GM21447 (cell line): ENCODE results near the gene MAPKAP1.

Experiments
- ATAC-seq: cut with Tn5 transposase; IDR thresholded peaks from one replicate; pipeline ENCODE4 v1.9.1; 2021; ENCODE audit not compliant: unreplicated experiment

The MAPKAP1 gene

GRCh38 chr9:125541840-125542243 is 165.2 kb downstream of the MAPKAP1 start:
- ATAC-seq = no peak

DNA sequence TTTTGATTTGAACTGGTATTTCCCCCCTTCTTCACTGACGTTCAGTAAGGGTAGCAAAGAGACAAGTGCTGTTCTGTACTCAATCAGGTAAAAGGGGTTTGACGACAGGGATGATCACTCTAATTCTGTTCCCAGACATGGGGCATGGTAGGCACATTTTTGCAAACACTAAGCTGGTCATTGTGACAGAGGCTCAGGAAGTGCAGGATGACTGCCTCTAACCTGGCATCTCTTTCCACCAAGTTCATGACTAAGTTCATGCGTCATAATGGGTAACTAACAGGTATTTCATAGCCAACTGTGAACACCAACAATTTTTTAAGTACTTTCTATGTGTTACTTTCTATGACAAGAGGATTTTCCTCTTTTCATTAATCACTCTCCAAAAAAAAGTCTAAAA is 166.5 kb downstream of the MAPKAP1 start:
- no peak for ATAC-seq

- ATAC-seq = no peak
Observed at GRCh38 chr9:125538092-125538473, 168.9 kb downstream of the MAPKAP1 start.

- no peak for ATAC-seq
Observed at GRCh38 chr9:125537442-125538091, 169.4 kb downstream of the MAPKAP1 start.

GRCh38 chr9:125536776-125537175 is 170.2 kb downstream of the MAPKAP1 start:
- ATAC-seq = no peak

- no peak for ATAC-seq
Observed at GRCh38 chr9:125536167-125536772, 170.7 kb downstream of the MAPKAP1 start.

DNA sequence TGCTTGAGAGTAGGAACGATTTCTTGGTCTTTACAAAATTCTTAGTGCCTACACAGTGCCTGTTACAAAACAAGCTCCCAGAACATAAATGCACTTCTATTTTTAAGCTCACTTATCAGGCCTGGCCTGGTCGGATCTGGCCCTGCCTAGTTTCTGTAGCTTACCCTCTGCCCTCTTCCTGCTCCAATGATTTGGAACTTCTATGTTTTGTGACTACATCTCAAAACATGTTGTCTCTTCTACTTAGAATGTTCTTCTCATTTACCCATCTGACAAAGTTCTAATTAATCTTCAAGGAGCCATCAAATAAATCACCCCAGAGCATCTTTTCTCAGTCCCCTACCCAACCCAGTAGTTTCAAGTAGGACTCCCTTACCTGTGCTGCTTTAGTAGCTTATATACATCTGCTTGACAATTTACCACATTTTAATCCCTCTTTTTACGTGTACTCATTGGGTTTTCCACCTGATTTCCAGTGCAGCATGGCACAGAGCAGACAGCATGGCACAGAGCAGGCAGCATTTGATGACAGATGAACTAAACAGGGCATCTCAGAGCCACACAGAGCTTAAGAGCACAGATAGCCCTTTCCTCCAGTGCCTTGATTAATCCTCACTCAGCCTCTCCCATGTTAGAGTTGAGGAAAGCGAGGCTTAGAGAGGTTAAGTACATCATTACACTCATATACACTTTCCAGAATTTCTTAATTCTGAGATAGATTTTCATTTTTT is 171.9 kb downstream of the MAPKAP1 start:
- no peak for ATAC-seq

- ATAC-seq = no peak
Observed at GRCh38 chr9:125532812-125533594, 174.0 kb downstream of the MAPKAP1 start.

GRCh38 chr9:125532412-125532811 is 174.6 kb downstream of the MAPKAP1 start:
- no peak for ATAC-seq

DNA sequence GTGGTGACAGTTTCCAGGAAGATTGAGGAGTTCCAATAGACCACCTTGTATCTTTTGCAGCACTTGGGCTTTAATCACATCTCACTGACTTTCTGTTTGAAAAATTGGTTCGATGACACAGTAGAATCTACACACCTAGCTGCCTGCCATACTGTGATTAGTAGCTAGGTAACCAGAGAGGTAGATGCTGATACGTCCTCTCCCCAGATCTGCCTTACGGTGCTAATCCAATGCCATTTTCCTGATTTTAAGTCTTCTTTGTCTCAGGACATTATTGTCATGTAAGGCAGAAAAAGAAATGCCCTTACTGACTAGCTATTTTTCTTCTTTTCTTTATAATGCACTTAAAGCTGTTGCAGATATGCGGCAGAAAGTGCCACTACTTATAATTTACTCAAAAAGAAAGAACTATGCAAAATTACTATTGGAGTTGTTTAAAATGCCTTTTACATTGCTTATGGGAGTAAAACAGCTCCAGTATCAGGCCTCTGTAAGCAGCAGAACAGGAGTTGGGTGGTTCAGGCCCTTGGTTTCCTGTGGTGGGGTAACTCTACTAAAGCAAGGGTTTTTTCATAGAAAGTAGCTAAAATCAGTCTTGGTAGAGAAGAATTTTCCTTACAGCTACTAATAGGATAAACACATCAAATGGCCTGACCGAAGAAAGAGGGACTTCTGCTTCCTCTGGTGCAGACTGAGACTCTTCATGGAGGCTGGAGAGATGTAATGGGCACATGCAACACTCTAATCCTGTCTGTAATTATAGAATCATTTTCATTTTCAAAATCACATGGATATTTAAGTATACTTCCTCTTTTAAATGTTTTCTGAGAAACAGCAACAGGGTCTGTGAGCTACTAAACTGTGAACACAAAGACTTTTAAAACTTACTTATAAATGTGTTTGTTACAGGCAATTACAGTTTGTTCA is 177.2 kb downstream of the MAPKAP1 start:
- ATAC-seq = peak; percentile 67

DNA sequence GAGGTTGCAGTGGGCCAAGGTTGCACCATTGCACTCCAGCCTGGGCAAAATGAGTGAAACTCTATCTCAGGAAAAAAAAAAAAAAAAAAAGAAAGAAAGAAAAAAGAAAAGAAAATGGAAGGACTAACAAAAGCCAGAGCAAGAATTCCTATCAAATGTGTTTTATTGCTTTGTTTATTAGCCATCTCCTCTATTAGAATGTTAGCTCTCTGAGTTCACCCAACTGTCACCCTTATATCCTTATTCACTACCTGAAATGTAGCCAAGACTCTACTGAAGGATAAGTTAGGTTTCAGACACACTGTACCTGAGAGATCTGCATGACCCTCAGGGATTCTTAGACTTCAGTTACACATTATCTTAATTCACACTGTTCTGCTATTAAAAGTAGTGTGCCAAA is 177.9 kb downstream of the MAPKAP1 start:
- no peak for ATAC-seq

GRCh38 chr9:125527471-125528002 is 179.5 kb downstream of the MAPKAP1 start:
- no peak for ATAC-seq

DNA sequence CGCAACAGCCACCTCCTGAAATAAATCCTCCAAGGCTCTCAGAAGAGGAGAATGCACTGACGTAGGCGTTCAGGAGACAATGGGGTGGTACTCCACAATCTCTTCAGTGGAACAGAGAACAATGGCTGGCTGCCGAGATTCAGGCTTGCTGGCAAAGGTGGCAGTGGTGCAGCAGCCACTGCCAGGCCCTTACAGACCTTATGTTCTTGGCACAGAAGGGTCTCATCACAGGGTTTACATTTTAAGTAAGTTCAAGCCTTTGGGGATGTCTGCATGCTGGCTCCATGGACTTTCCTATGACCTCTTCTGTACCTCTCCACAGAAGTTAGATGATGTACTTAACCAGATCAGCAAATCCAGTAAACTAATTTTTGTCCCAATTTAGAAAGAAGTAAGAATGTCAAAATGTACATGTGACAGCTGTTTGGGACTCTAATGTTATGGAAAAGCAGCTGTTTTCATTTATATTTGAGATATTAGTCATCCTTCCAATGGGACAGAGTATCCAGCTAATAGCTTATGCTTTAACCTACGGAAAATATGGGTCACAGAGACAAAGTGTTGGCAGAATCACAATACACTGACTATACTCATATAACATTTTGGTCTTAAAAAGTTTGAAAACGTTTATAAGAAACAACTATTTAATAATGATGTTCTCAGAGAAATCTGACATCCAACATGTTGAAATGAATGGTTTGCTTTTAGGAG is 180.9 kb downstream of the MAPKAP1 start:
- ATAC-seq = no peak

- ATAC-seq = no peak
Observed at GRCh38 chr9:125524583-125525355, 182.2 kb downstream of the MAPKAP1 start.

GRCh38 chr9:125523681-125524080 is 183.3 kb downstream of the MAPKAP1 start:
- no peak for ATAC-seq

DNA sequence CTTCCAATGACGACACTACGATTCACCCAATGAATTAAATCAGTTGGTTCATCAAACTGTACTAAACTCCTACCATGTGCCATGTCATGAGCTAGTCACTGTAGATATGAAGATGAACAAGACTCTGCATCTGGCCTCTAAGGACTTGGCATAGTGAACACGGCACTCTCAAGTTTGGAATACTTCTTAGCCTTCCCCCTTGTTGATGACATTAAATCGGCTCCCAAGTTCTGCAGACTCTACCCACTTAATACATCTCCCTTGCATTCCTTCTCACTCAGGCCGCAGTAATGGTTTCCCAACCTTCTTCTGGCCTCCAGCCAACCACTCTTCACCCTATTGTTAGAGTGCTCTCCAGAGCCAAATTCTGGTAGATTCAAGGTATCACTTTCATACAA is 184.7 kb downstream of the MAPKAP1 start:
- ATAC-seq = no peak

- peak; percentile 54 for ATAC-seq
Observed at GRCh38 chr9:125521462-125522327, 185.3 kb downstream of the MAPKAP1 start.

DNA sequence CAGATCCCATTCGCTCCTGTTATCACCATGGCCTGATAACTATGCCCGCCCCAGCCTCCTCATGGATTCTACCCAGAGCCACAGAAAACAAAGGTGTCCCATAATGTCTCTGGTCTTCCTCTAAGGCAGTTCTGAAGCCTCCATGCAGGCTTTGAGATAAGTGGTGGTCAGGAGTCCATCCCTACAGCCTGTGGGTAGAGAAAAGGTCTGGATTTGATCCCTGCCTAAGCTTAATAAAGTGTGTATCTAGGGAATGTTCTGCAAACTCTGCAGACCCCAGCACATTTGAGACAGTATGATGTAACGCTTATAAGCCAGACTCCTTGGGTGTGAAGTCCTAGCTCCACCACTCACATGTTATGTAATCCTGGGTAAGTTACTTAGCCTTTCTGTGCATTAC is 187.3 kb downstream of the MAPKAP1 start:
- no peak for ATAC-seq
